SIG-M5 (cell line): Measurements from ENCODE around the gene PRMT6.
"Not testable (repeated sequence)": the region's sequence is repeated elsewhere in the genome, so short reads cannot be mapped to it uniquely, and the experiment has no call there.

Source experiments
- DNase-seq: peaks from one replicate; lab custom pipeline; 2025; lab: John Stamatoyannopoulos, UW

PRMT6 gene

GRCh38 chr1:107093395-107093794, 36.9 kb downstream of the PRMT6 start:
- not testable (repeated sequence) for DNase-seq

- DNase-seq: no peak
These were observed 39.2 kb downstream of the PRMT6 start for GRCh38 chr1:107095647-107096046.

GRCh38 chr1:107096690-107097089, 40.2 kb downstream of the PRMT6 start:
- DNase-seq: no peak

- no peak for DNase-seq
These were observed 42.5 kb downstream of the PRMT6 start for GRCh38 chr1:107098961-107099360.

GRCh38 chr1:107100331-107100984, 44.0 kb downstream of the PRMT6 start:
- DNase-seq: no peak

GRCh38 chr1:107105914-107106313, 49.4 kb downstream of the PRMT6 start:
- no peak for DNase-seq
